ENCODE measurements around the gene CHD2. TPM values are rescaled to one million over a fixed set of nuclear protein-coding genes. Genes with fewer than 3 reads are reported as not detected.

The CHD2 gene
- total RNA-seq, 1 donor from 2014 or later = 100 TPM

DNA sequence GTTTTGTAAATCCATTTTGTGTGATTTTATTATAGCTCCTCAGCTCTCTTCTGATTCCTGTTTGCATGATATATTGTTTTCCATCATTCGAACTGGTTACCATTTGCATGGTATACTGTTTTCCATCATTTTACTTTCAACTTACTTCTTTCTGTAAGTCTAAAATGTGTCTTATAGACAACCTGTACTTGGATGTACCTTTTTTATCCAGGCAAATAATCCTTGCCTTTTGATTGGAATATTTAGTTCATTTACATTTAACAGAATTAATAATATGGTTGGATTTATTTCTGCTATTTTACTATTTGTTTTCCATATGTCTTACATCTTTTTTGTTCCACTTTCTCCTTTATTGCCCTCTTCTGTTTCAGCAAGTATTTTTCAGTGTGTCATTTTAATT lies 62.8 kb downstream of the CHD2 start:
- no peak overlapping the region for H3K4me3 ChIP-seq
- no peaks in the 10 kb centered on the region for H3K4me1 ChIP-seq
- intact Hi-C loops (cut with DNase I) = no loop called here
- no peaks in the 10 kb centered on the region for H3K27me3 ChIP-seq
- DNase-seq (ENCODE audit: extremely low spot score in 2 of 2) = no peak
- H3K36me3 ChIP-seq = peaks cover 5 to 53% of the 10 kb centered on the region in 2 donors
- H3K27ac ChIP-seq = no peak overlapping the region
- no peak for TF ChIP-seq POLR2AphosphoS5 (IDR thresholded peaks at IDR 0.05; ENCODE audit: insufficient read depth in 1 of 2, low read depth in 1 of 2)
- no peak for TF ChIP-seq POLR2A (IDR thresholded peaks at IDR 0.05)
- TF ChIP-seq, protein P1, sequence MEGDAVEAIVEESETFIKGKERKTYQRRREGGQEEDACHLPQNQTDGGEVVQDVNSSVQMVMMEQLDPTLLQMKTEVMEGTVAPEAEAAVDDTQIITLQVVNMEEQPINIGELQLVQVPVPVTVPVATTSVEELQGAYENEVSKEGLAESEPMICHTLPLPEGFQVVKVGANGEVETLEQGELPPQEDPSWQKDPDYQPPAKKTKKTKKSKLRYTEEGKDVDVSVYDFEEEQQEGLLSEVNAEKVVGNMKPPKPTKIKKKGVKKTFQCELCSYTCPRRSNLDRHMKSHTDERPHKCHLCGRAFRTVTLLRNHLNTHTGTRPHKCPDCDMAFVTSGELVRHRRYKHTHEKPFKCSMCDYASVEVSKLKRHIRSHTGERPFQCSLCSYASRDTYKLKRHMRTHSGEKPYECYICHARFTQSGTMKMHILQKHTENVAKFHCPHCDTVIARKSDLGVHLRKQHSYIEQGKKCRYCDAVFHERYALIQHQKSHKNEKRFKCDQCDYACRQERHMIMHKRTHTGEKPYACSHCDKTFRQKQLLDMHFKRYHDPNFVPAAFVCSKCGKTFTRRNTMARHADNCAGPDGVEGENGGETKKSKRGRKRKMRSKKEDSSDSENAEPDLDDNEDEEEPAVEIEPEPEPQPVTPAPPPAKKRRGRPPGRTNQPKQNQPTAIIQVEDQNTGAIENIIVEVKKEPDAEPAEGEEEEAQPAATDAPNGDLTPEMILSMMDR (IDR thresholded peaks at IDR 0.05) = no peak
- no peaks in the 10 kb centered on the region for H3K9me3 ChIP-seq

DNA sequence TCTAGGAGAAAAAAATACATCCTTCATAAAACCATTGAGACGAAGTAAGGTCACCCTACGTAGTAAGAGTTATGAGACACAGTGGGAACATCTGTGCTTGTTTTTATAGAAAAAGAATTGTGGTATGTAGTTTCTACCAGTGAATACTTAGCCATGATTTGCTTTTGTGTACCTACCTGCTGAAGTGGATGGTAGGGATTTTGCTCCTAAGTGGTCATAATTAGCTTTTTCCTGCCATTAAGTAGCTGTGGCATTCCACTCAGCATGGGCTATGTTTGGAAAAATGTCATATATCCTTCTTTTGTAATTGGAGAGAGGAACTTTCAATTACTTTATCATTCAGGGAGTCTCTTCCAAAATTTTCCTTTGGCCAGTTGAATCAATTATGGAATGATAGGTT lies 63.7 kb downstream of the CHD2 start:
- no peaks in the 10 kb centered on the region for H3K9me3 ChIP-seq
- peaks cover 5 to 57% of the 10 kb centered on the region in 2 donors for H3K36me3 ChIP-seq
- intact Hi-C loops (cut with DNase I) = no loop called here
- H3K27me3 ChIP-seq = no peaks in the 10 kb centered on the region
- H3K4me1 ChIP-seq = no peaks in the 10 kb centered on the region
- DNase-seq (ENCODE audit: extremely low spot score in 2 of 2) = no peak
- H3K4me3 ChIP-seq = no peak overlapping the region
- no peak overlapping the region for H3K27ac ChIP-seq
- TF ChIP-seq POLR2A (IDR thresholded peaks at IDR 0.05) (no peak), POLR2AphosphoS5 (IDR thresholded peaks at IDR 0.05; ENCODE audit: insufficient read depth in 1 of 2, low read depth in 1 of 2) (no peak)
- TF ChIP-seq, protein P1 (IDR thresholded peaks at IDR 0.05) = no peak

DNA sequence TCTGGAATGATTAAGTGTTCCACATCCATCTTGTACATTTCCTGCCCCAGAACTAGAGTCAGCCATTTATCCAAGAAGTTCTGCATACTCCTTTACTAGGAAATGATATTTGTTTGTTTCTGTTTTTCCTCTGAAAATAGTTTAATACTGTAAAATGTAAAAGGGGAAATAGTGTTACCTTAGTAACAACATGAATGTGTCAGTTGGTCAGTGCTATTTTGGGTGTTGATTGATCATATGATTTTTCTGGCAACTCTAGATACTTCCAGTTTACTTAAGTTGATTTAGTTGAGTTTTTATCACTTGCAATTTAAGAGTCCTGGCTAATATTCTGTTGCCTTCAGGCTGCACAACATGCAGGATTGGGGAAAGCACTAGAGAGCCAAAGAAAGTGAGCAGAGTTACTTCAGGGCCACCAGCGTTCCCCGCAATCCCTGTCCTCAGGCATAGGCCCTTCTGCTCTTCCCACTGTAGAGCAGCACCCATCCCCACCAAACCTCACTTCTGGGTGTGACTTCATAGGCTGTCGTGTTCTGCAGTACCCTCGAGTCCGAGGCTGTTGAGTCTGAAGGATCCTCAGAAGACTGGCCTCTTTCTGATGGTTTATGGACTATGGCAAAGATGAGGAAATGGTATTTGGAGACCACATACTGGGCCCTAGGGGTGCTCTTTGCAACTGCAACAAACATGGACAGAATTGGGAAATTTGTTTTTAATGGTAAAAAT lies 69.0 kb downstream of the CHD2 start:
- H3K27ac ChIP-seq = no peak overlapping the region
- no peak for TF ChIP-seq POLR2A (IDR thresholded peaks at IDR 0.05)
- TF ChIP-seq, protein P1 (IDR thresholded peaks at IDR 0.05) = no peak
- no peak for TF ChIP-seq POLR2AphosphoS5 (IDR thresholded peaks at IDR 0.05; ENCODE audit: insufficient read depth in 1 of 2, low read depth in 1 of 2)
- intact Hi-C loops (cut with DNase I) = no loop called here

DNA sequence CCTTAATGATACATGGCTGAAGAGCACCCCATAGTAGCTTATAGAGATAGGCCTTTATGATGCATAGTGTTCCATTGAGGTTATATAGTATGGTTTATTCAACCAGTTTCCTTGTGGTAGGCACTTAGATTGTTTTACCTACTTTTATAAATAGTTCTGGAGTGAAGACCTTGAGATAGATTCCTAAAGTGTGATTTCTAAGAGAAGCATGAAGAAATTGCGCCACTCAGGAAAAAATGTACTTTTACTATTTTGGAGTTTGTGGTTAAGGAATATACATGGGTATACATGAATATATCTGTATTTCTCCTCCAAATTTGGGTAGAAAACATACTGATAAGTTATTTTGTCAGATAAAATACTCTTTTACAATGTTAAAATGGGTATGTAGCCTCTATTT lies 70.5 kb downstream of the CHD2 start:
- H3K27me3 ChIP-seq = no peaks in the 10 kb centered on the region
- H3K4me3 ChIP-seq = no peak overlapping the region
- no peaks in the 10 kb centered on the region for H3K4me1 ChIP-seq
- intact Hi-C loops (cut with DNase I) = no loop called here
- H3K36me3 ChIP-seq = peaks cover 0 to 81% of the 10 kb centered on the region in 2 donors
- no peak overlapping the region for H3K27ac ChIP-seq
- H3K9me3 ChIP-seq = no peaks in the 10 kb centered on the region
- no peak for TF ChIP-seq POLR2A (IDR thresholded peaks at IDR 0.05)
- TF ChIP-seq, protein P1 (IDR thresholded peaks at IDR 0.05) = no peak
- TF ChIP-seq POLR2AphosphoS5 (IDR thresholded peaks at IDR 0.05; ENCODE audit: insufficient read depth in 1 of 2, low read depth in 1 of 2) = no peak
- DNase-seq (ENCODE audit: extremely low spot score in 2 of 2) = no peak

More for the DNA sequence above, 69.0 kb downstream of the CHD2 start:
- peaks cover 0 to 65% of the 10 kb centered on the region in 2 donors for H3K36me3 ChIP-seq
- DNase-seq (ENCODE audit: extremely low spot score in 2 of 2) = no peak
- no peaks in the 10 kb centered on the region for H3K9me3 ChIP-seq
- no peak overlapping the region for H3K4me3 ChIP-seq
- H3K27me3 ChIP-seq = no peaks in the 10 kb centered on the region
- no peaks in the 10 kb centered on the region for H3K4me1 ChIP-seq

DNA sequence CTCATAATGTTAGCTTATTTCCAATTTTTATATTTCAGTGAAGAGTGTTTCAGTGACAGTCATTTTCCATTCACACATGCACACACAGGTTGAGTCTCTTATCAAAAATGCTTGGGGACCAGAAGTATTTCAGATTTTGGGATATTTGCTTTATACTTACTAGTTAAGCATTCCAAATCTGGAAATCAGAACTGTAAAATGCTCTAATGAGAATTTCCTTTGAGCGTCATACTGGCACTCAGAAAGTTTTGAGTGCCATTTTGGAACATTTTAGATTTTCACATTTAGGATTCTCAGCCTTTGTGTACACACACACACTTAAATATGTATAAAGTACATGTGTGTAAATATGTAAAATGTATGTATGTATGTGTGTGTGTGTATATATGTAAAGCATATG lies 71.0 kb downstream of the CHD2 start:
- H3K4me1 ChIP-seq = no peaks in the 10 kb centered on the region
- no peak overlapping the region for H3K27ac ChIP-seq
- no peaks in the 10 kb centered on the region for H3K27me3 ChIP-seq
- no peaks in the 10 kb centered on the region for H3K9me3 ChIP-seq
- intact Hi-C loops (cut with DNase I) = no loop called here
- H3K36me3 ChIP-seq = peaks cover 0 to 82% of the 10 kb centered on the region in 2 donors
- TF ChIP-seq, protein P1 (IDR thresholded peaks at IDR 0.05) = no peak
- no peak for TF ChIP-seq POLR2AphosphoS5 (IDR thresholded peaks at IDR 0.05; ENCODE audit: insufficient read depth in 1 of 2, low read depth in 1 of 2)
- no peak for TF ChIP-seq POLR2A (IDR thresholded peaks at IDR 0.05)
- DNase-seq (ENCODE audit: extremely low spot score in 2 of 2) = no peak
- no peak overlapping the region for H3K4me3 ChIP-seq
